Measurements from ENCODE around the gene PLXDC2. TPM values are rescaled to one million over a fixed set of nuclear protein-coding genes. Genes with fewer than 3 reads are reported as not detected.

The PLXDC2 gene
- total RNA-seq, 1 donor from 2014 or later: 0.86 TPM

GRCh38 chr10:19795684-19796083 lies 20.5 kb upstream of the PLXDC2 start:
- H3K4me3 ChIP-seq (ENCODE audit: low read depth, low read length): no peak overlapping the region
- no peak for DNase-seq (ENCODE audit: low read depth)
- TF ChIP-seq, protein P1, sequence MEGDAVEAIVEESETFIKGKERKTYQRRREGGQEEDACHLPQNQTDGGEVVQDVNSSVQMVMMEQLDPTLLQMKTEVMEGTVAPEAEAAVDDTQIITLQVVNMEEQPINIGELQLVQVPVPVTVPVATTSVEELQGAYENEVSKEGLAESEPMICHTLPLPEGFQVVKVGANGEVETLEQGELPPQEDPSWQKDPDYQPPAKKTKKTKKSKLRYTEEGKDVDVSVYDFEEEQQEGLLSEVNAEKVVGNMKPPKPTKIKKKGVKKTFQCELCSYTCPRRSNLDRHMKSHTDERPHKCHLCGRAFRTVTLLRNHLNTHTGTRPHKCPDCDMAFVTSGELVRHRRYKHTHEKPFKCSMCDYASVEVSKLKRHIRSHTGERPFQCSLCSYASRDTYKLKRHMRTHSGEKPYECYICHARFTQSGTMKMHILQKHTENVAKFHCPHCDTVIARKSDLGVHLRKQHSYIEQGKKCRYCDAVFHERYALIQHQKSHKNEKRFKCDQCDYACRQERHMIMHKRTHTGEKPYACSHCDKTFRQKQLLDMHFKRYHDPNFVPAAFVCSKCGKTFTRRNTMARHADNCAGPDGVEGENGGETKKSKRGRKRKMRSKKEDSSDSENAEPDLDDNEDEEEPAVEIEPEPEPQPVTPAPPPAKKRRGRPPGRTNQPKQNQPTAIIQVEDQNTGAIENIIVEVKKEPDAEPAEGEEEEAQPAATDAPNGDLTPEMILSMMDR (conservative IDR thresholded peaks at IDR 0.05; ENCODE audit: low read depth, low read length): no peak

GRCh38 chr10:19800161-19800560 lies 16.1 kb upstream of the PLXDC2 start:
- TF ChIP-seq, protein P1 (conservative IDR thresholded peaks at IDR 0.05; ENCODE audit: low read depth, low read length): no peak
- H3K4me3 ChIP-seq (ENCODE audit: low read depth, low read length): no peak overlapping the region
- no peak for DNase-seq (ENCODE audit: low read depth)

DNA sequence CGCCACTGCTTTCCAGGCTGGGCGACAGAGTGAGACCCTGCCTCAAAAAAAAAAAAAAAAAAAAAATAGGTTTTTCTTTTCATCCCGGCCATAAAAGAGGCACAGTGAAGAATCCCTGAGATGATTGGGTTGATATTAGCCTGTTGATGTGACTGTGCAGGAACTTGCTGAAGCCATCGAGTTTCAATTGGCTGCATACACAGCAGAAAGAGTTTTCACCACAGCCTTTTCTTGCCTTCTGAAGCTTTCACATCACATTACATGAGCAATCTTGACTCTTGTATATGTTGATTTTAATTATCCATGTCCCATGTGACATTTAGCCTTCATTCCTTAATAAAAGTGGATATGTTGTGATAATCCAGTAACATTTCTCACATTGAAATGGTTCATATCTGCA lies 14.9 kb upstream of the PLXDC2 start:
- TF ChIP-seq, protein P1 (conservative IDR thresholded peaks at IDR 0.05; ENCODE audit: low read depth, low read length): no peak
- no peak for DNase-seq (ENCODE audit: low read depth)
- H3K4me3 ChIP-seq (ENCODE audit: low read depth, low read length): no peak overlapping the region

GRCh38 chr10:19803676-19804075 lies 12.6 kb upstream of the PLXDC2 start:
- TF ChIP-seq, protein P1 (conservative IDR thresholded peaks at IDR 0.05; ENCODE audit: low read depth, low read length): no peak
- no peak for DNase-seq (ENCODE audit: low read depth)
- H3K4me3 ChIP-seq (ENCODE audit: low read depth, low read length): no peak overlapping the region

GRCh38 chr10:19809481-19809880 lies 6.8 kb upstream of the PLXDC2 start:
- no peak overlapping the region for H3K4me3 ChIP-seq (ENCODE audit: low read depth, low read length)
- no peak for DNase-seq (ENCODE audit: low read depth)
- TF ChIP-seq, protein P1 (conservative IDR thresholded peaks at IDR 0.05; ENCODE audit: low read depth, low read length): no peak

GRCh38 chr10:19811540-19811939 lies 4.7 kb upstream of the PLXDC2 start:
- DNase-seq (ENCODE audit: low read depth): no peak
- TF ChIP-seq, protein P1 (conservative IDR thresholded peaks at IDR 0.05; ENCODE audit: low read depth, low read length): peak; percentile 78
- no peak overlapping the region for H3K4me3 ChIP-seq (ENCODE audit: low read depth, low read length)

GRCh38 chr10:19812976-19813375 lies 3.3 kb upstream of the PLXDC2 start:
- no peak overlapping the region for H3K4me3 ChIP-seq (ENCODE audit: low read depth, low read length)
- TF ChIP-seq, protein P1 (conservative IDR thresholded peaks at IDR 0.05; ENCODE audit: low read depth, low read length): no peak
- no peak for DNase-seq (ENCODE audit: low read depth)

Data from epithelial cell of proximal tubule (primary cell).